ENCODE results near the gene BBS12. TPM values are rescaled to one million over a fixed set of nuclear protein-coding genes. Genes with fewer than 3 reads are reported as not detected.

Gene BBS12
- total and polyA plus RNA-seq, 2 donors (not counting 1 experiment from before 2014, with no cell fraction given): 3.6 to 8.4 TPM

GRCh38 chr4:122762966-122763716, 30.6 kb downstream of the BBS12 start:
- no peak for DNase-seq (ENCODE audit: low read depth in 2 of 2)
- Histone ChIP-seq H3K9ac (ENCODE audit: insufficient read depth, low read length) (no peak overlapping the region), H3K27me3 (ENCODE audit: control insufficient read depth, insufficient read depth, low read length) (no peaks in the 10 kb centered on the region), H3K4me1 (ENCODE audit: control insufficient read depth, extremely low read depth, insufficient read depth, low read length) (peaks cover 4% of the 10 kb centered on the region), H3K27ac (ENCODE audit: insufficient read depth, low read length) (peak overlapping the region; percentile 16), H3K79me2 (ENCODE audit: control insufficient read depth, insufficient read depth, low read length) (no peaks in the 10 kb centered on the region), H3K9me3 (ENCODE audit: control insufficient read depth, insufficient read depth, low read depth, low read length) (no peaks in the 10 kb centered on the region), H2AFZ (ENCODE audit: low read length) (no peak overlapping the region), H3K4me3 (replicated peaks in 1 of 4; ENCODE audit: control extremely low read depth in 1 of 4, insufficient read depth in 1 of 4, low read depth in 3 of 4, low read length in 4 of 4) (no peak overlapping the region), H3K36me3 (ENCODE audit: control insufficient read depth, insufficient read depth, low read length) (no peaks in the 10 kb centered on the region), H3K4me2 (ENCODE audit: extremely low read depth, insufficient read depth, low read length) (no peak overlapping the region), H4K20me1 (ENCODE audit: control insufficient read depth, extremely low read depth, insufficient read depth, low read length) (no peaks in the 10 kb centered on the region)
- no peak for TF ChIP-seq EZH2 (IDR thresholded peaks at IDR 0.05; ENCODE audit: low read length, missing control alignments)
- TF ChIP-seq CTCF (conservative IDR thresholded peaks at IDR 0.05 in 1 of 2, IDR thresholded peaks at IDR 0.05 in 1 of 2; ENCODE audit: low read depth in 1 of 2, low read length in 2 of 2): no peak

DNA sequence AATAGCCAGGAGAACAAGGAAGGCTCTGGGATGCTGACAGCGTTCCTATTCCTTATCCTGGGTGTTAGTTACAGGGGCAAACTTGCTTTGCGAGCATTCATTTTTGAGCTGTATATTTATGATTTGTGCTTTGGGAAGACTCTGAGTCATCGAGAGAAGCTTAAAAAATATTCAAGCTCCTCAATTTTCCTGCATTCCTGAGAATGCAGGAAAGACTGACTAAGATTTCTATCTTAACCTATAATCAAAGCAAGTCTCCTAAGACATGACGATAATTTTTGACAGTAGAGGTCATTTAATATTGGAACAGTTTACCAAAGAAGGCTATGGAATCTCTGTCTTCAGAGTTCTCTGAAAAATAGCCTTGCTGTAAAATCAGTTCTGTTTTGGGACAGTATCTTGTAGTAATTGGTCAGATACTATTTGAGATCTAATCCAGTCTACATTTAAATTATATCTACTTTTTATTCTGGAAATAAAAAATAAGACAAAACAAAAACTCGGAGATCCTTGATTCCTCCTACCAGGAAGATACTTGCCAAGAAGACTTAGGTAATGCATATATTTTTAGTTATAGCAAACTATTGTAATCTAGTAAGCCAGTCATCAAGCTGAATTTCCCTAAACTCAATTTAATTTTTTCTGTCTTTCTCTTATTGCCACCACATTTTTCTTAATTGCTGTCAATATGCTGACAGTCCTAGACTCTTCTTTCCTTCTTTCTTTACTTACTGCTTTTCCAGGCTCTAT, 31.7 kb downstream of the BBS12 start:
- no peaks in the 10 kb centered on the region for H3K36me3 ChIP-seq (ENCODE audit: control insufficient read depth, insufficient read depth, low read length)
- peak; percentile 71 to 83 for DNase-seq (ENCODE audit: low read depth in 2 of 2)
- peaks cover 4% of the 10 kb centered on the region for H3K4me1 ChIP-seq (ENCODE audit: control insufficient read depth, extremely low read depth, insufficient read depth, low read length)
- peak overlapping the region; percentile 59 for H3K4me2 ChIP-seq (ENCODE audit: extremely low read depth, insufficient read depth, low read length)
- H4K20me1 ChIP-seq (ENCODE audit: control insufficient read depth, extremely low read depth, insufficient read depth, low read length): no peaks in the 10 kb centered on the region
- no peaks in the 10 kb centered on the region for H3K9me3 ChIP-seq (ENCODE audit: control insufficient read depth, insufficient read depth, low read depth, low read length)
- no peak overlapping the region for H2AFZ ChIP-seq (ENCODE audit: low read length)
- no peaks in the 10 kb centered on the region for H3K79me2 ChIP-seq (ENCODE audit: control insufficient read depth, insufficient read depth, low read length)
- H3K27ac ChIP-seq (ENCODE audit: insufficient read depth, low read length): peak overlapping the region; percentile 81
- peak overlapping the region; percentile 11 for H3K9ac ChIP-seq (ENCODE audit: insufficient read depth, low read length)
- no peaks in the 10 kb centered on the region for H3K27me3 ChIP-seq (ENCODE audit: control insufficient read depth, insufficient read depth, low read length)
- H3K4me3 ChIP-seq (replicated peaks in 1 of 4; ENCODE audit: control extremely low read depth in 1 of 4, insufficient read depth in 1 of 4, low read depth in 3 of 4, low read length in 4 of 4): peak overlapping the region in 1 of 4 experiments; percentile 11
- TF ChIP-seq CTCF (conservative IDR thresholded peaks at IDR 0.05 in 1 of 2, IDR thresholded peaks at IDR 0.05 in 1 of 2; ENCODE audit: low read depth in 1 of 2, low read length in 2 of 2): no peak
- TF ChIP-seq EZH2 (IDR thresholded peaks at IDR 0.05; ENCODE audit: low read length, missing control alignments): no peak

GRCh38 chr4:122764821-122765215, 32.3 kb downstream of the BBS12 start:
- Histone ChIP-seq H3K9me3 (ENCODE audit: control insufficient read depth, insufficient read depth, low read depth, low read length) (no peaks in the 10 kb centered on the region), H3K27ac (ENCODE audit: insufficient read depth, low read length) (peak overlapping the region; percentile 81)
- peak; percentile 87 to 92 for DNase-seq (ENCODE audit: low read depth in 2 of 2)

More at GRCh38 chr4:122764821-122765215, 32.3 kb downstream of the BBS12 start:
- no peak overlapping the region for H2AFZ ChIP-seq (ENCODE audit: low read length)
- H3K27me3 ChIP-seq (ENCODE audit: control insufficient read depth, insufficient read depth, low read length): no peaks in the 10 kb centered on the region
- peaks cover 4% of the 10 kb centered on the region for H3K4me1 ChIP-seq (ENCODE audit: control insufficient read depth, extremely low read depth, insufficient read depth, low read length)
- H3K4me2 ChIP-seq (ENCODE audit: extremely low read depth, insufficient read depth, low read length): peak overlapping the region; percentile 61
- H3K9ac ChIP-seq (ENCODE audit: insufficient read depth, low read length): peak overlapping the region; percentile 11
- TF ChIP-seq CTCF (conservative IDR thresholded peaks at IDR 0.05 in 1 of 2, IDR thresholded peaks at IDR 0.05 in 1 of 2; ENCODE audit: low read depth in 1 of 2, low read length in 2 of 2): no peak
- TF ChIP-seq EZH2 (IDR thresholded peaks at IDR 0.05; ENCODE audit: low read length, missing control alignments): no peak
- peak overlapping the region in 1 of 4 experiments; percentile 11 for H3K4me3 ChIP-seq (replicated peaks in 1 of 4; ENCODE audit: control extremely low read depth in 1 of 4, insufficient read depth in 1 of 4, low read depth in 3 of 4, low read length in 4 of 4)
- no peaks in the 10 kb centered on the region for H3K36me3 ChIP-seq (ENCODE audit: control insufficient read depth, insufficient read depth, low read length)
- no peaks in the 10 kb centered on the region for H4K20me1 ChIP-seq (ENCODE audit: control insufficient read depth, extremely low read depth, insufficient read depth, low read length)
- no peaks in the 10 kb centered on the region for H3K79me2 ChIP-seq (ENCODE audit: control insufficient read depth, insufficient read depth, low read length)

Data from fibroblast of lung (primary cell).